ENCODE data around the gene ZNF514. TPM values are rescaled to one million over a fixed set of nuclear protein-coding genes. Genes with fewer than 3 reads are reported as not detected.
A peak's percentile ranks its signal among the peaks of the same experiment; 100 is the strongest.

The ZNF514 gene
- total RNA-seq, 2 donors from 2014 or later, result 13.3 to 22.3 TPM

- H3K9me3 ChIP-seq, result peaks cover 9% of the 10 kb centered on the region
- ATAC-seq (ENCODE audit: insufficient number of reproducible peaks, low FRiP score, low read depth) (no peak), DNase-seq (ENCODE audit: low spot score) (no peak)
- peaks cover 51% of the 10 kb centered on the region for H3K36me3 ChIP-seq
- H3K27me3 ChIP-seq (replicated peaks; ENCODE audit: insufficient read depth), result no peaks in the 10 kb centered on the region
- no peak for TF ChIP-seq CTCF (IDR thresholded peaks at IDR 0.05)
- no peak overlapping the region for H3K27ac ChIP-seq
- H3K4me1 ChIP-seq (ENCODE audit: control insufficient read depth in 1 of 2, low read depth in 2 of 2), result no peaks in the 10 kb centered on the region
- no peak overlapping the region for H3K4me3 ChIP-seq
Measured at GRCh38 chr2:95179451-95179850, 19.8 kb upstream of the ZNF514 start.

- Histone ChIP-seq H3K4me3 (no peak overlapping the region), H3K27me3 (replicated peaks; ENCODE audit: insufficient read depth) (no peaks in the 10 kb centered on the region), H3K4me1 (ENCODE audit: control insufficient read depth in 1 of 2, low read depth in 2 of 2) (no peaks in the 10 kb centered on the region), H3K36me3 (peaks cover 12% of the 10 kb centered on the region), H3K27ac (no peak overlapping the region), H3K9me3 (no peaks in the 10 kb centered on the region)
- ATAC-seq (ENCODE audit: insufficient number of reproducible peaks, low FRiP score, low read depth) (no peak), DNase-seq (ENCODE audit: low spot score) (no peak)
- TF ChIP-seq CTCF (IDR thresholded peaks at IDR 0.05), result no peak
Measured at GRCh38 chr2:95174031-95174542, 14.4 kb upstream of the ZNF514 start.

- ATAC-seq (ENCODE audit: insufficient number of reproducible peaks, low FRiP score, low read depth) (no peak), DNase-seq (ENCODE audit: low spot score) (no peak)
- TF ChIP-seq CTCF (IDR thresholded peaks at IDR 0.05), result no peak
- H3K9me3 ChIP-seq, result no peaks in the 10 kb centered on the region
- no peaks in the 10 kb centered on the region for H3K36me3 ChIP-seq
- H3K27ac ChIP-seq, result no peak overlapping the region
- no peak overlapping the region for H3K4me3 ChIP-seq
- no peaks in the 10 kb centered on the region for H3K27me3 ChIP-seq (replicated peaks; ENCODE audit: insufficient read depth)
- H3K4me1 ChIP-seq (ENCODE audit: control insufficient read depth in 1 of 2, low read depth in 2 of 2), result peaks cover 0 to 2% of the 10 kb centered on the region in 2 donors
Measured at GRCh38 chr2:95171902-95172301, 12.3 kb upstream of the ZNF514 start.

GRCh38 chr2:95166065-95166763 is 6.6 kb upstream of the ZNF514 start:
- peak overlapping the region; percentile 90 to 93 for H3K27ac ChIP-seq
- no peaks in the 10 kb centered on the region for H3K9me3 ChIP-seq
- no peaks in the 10 kb centered on the region for H3K36me3 ChIP-seq
- H3K27me3 ChIP-seq (replicated peaks; ENCODE audit: insufficient read depth), result no peaks in the 10 kb centered on the region
- peak overlapping the region; percentile 85 for H3K4me3 ChIP-seq
- no peak for DNase-seq (ENCODE audit: low spot score)
- peaks cover 4 to 21% of the 10 kb centered on the region in 2 donors for H3K4me1 ChIP-seq (ENCODE audit: control insufficient read depth in 1 of 2, low read depth in 2 of 2)
- TF ChIP-seq CTCF (IDR thresholded peaks at IDR 0.05), result no peak
- ATAC-seq (ENCODE audit: insufficient number of reproducible peaks, low FRiP score, low read depth), result no peak

GRCh38 chr2:95165371-95166064 is 5.9 kb upstream of the ZNF514 start, which contains the start of gene ZNF2:
TSS of gene ZNF2 (plus strand) at chr2:95165809. CDS start at chr2:95176227, 10,418 bp downstream.
- no peaks in the 10 kb centered on the region for H3K9me3 ChIP-seq
- H3K36me3 ChIP-seq, result no peaks in the 10 kb centered on the region
- ATAC-seq (ENCODE audit: insufficient number of reproducible peaks, low FRiP score, low read depth) (peak; percentile 98), DNase-seq (ENCODE audit: low spot score) (peak; percentile 94)
- peaks cover 4 to 21% of the 10 kb centered on the region in 2 donors for H3K4me1 ChIP-seq (ENCODE audit: control insufficient read depth in 1 of 2, low read depth in 2 of 2)
- H3K27ac ChIP-seq, result peak within 1 kb of the TSS; percentile 90 to 93
- H3K27me3 ChIP-seq (replicated peaks; ENCODE audit: insufficient read depth), result no peaks in the 10 kb centered on the region
- H3K4me3 ChIP-seq, result peak within 1 kb of the TSS; percentile 85
- no peak for TF ChIP-seq CTCF (IDR thresholded peaks at IDR 0.05)

Measured in thoracic aorta (tissue), 2 donors.